Esophagus muscularis mucosa (tissue), 4 donors: ENCODE measurements around the gene FAM186B. TPM values are rescaled to one million over a fixed set of nuclear protein-coding genes. Genes with fewer than 3 reads are reported as not detected.

Source experiments
- DNase-seq: peaks from one replicate; pipeline ENCODE4 v3.0.0-alpha.2; 2017; ENCODE audit errors: extremely low spot score
- H3K27ac ChIP-seq, 4 donors: fragments of 200-600 bp; sonication (generic); replicated peaks in 1 of 4; 1 replicate in 3 of 4; 2 replicates in 1 of 4; pipeline ENCODE4 v1.5.1; 2016 to 2019; ENCODE audit warnings: mild to moderate bottlenecking in 1 of 4
- H3K27me3 ChIP-seq, 4 donors: fragments of 200-600 bp; sonication (generic); one replicate each; pipeline versions ENCODE4 v1.5.1 to v1.6.0; 2016 to 2019
- H3K36me3 ChIP-seq, 4 donors: fragments of 200-600 bp; sonication (generic); one replicate each; pipeline ENCODE4 v1.5.1; 2016 to 2019
- H3K4me1 ChIP-seq, 4 donors: fragments of 200-600 bp; sonication (generic); one replicate each; pipeline ENCODE4 v1.5.1; 2016 to 2019
- H3K4me3 ChIP-seq, 4 donors: fragments of 200-600 bp; sonication (generic); 1 replicate in 2 of 4; 2 replicates in 2 of 4; pipeline ENCODE4 v1.5.1; 2016 to 2019; ENCODE audit warnings: mild to moderate bottlenecking in 4 of 4, moderate library complexity in 1 of 4
- H3K9me3 ChIP-seq, 4 donors: fragments of 200-600 bp; sonication (generic); 1 replicate in 3 of 4; 2 replicates in 1 of 4; pipeline ENCODE4 v1.5.1; 2016 to 2019
- EP300 ChIP-seq: sonication (generic); formaldehyde crosslinking; IDR thresholded peaks from one replicate; pipeline ENCODE4 v1.6.1; 2017; ENCODE audit warnings: antibody characterized with exemption
- POLR2A ChIP-seq: fragments of 450-650 bp; IDR thresholded peaks from one replicate; pipeline ENCODE4 v1.6.1; 2017; ENCODE audit warnings: antibody characterized with exemption, moderate library complexity, mild to moderate bottlenecking, low read depth
- POLR2AphosphoS5 ChIP-seq, 2 donors: sonication (generic); formaldehyde crosslinking; IDR thresholded peaks; one replicate each; pipeline ENCODE4 v1.6.1; 2017; ENCODE audit warnings: antibody characterized with exemption in 2 of 2
- WGBS: methylation state at CpG from one replicate; pipeline ENCODE4 v1.1.5; 2018; 5-methylcytosine and 5-hydroxymethylcytosine counted together
- intact Hi-C: fragments of 100-400 bp; cut with DNase I; formaldehyde crosslinking; loops from one replicate; pipeline ENCODE4 v1.15.1; 2023
- total RNA-seq, 4 donors: library from RNA; depleted of rRNA; stranded (reverse); fragments of >200 nt; gene quantifications; one replicate each; pipeline versions ENCODE4 v1.1.0 to v1.2.1, GENCODE V29; 2016
- TF ChIP-seq, protein P1 (sequence below), 3 experiments: fragments of 200-600 bp in 2 of 3; fragments of 450-650 bp in 1 of 3; sonication (generic) in 2 of 3; IDR thresholded peaks; one replicate each; pipeline ENCODE4 v1.5.1; 2017 to 2019; ENCODE audit warnings: antibody characterized with exemption in 3 of 3, mild to moderate bottlenecking in 2 of 3, moderate library complexity in 1 of 3

The FAM186B gene
- total RNA-seq, 4 donors from 2014 or later: under 0.01 to 0.46 (median 0.21) TPM

DNA sequence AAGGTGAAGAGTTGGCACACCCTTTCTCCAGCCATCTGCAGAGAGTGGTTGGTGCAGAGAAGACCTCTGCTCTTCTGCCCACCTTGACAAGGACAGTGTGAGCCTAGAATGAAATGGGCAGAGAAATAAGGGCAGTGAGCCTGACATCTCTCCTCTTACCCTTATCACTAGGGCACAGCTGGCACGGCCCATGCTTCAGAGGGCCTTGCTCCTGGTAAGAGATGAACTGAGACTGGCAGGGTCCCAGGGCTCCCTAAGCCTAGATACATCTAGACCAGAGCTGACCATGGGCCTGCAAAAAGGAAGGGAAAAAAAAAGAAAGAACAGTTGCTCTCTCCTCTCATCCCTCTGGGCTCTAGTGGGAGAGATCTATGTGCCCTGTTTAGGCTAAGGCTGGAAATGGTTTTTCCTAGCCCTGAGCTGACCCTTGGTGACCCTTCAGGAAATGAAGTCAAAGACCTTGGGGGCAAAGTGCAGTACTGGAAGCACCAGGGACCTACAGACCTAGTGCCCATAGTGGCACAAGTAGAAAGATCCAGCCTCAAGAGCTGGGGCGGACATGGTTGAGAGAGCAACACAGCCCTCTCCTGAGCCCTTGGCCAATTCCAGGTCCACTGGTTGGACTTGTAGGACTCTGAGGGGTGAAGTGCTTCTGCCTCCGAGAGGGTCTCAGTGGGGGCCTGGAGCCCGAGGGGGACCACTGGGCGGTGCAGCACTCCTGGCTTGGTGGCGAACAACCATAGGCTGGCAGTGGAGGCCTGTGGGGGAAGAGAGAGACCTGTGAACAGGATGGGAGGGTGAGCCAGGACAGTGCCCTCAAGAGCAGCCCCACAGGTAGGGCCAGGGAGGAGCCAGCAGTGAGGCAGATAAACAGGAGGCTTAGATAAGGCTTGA lies 40.0 kb upstream of the FAM186B start:
- WGBS: 91% methylated on average over 6 of the region's 6 CpGs
- Histone ChIP-seq H3K9me3 (no peaks in the 10 kb centered on the region), H3K4me1 (peaks cover 29 to 45% (median 37%) of the 10 kb centered on the region in 4 donors), H3K4me3 (no peak overlapping the region), H3K27ac (no peak overlapping the region), H3K27me3 (no peaks in the 10 kb centered on the region), H3K36me3 (peaks cover 10 to 96% (median 94%) of the 10 kb centered on the region in 4 donors)
- intact Hi-C loops: no loop called here
- TF ChIP-seq, protein P1, sequence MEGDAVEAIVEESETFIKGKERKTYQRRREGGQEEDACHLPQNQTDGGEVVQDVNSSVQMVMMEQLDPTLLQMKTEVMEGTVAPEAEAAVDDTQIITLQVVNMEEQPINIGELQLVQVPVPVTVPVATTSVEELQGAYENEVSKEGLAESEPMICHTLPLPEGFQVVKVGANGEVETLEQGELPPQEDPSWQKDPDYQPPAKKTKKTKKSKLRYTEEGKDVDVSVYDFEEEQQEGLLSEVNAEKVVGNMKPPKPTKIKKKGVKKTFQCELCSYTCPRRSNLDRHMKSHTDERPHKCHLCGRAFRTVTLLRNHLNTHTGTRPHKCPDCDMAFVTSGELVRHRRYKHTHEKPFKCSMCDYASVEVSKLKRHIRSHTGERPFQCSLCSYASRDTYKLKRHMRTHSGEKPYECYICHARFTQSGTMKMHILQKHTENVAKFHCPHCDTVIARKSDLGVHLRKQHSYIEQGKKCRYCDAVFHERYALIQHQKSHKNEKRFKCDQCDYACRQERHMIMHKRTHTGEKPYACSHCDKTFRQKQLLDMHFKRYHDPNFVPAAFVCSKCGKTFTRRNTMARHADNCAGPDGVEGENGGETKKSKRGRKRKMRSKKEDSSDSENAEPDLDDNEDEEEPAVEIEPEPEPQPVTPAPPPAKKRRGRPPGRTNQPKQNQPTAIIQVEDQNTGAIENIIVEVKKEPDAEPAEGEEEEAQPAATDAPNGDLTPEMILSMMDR (IDR thresholded peaks at IDR 0.05): no peak
- TF ChIP-seq POLR2AphosphoS5 (IDR thresholded peaks at IDR 0.05) (no peak), EP300 (no peak), POLR2A (no peak)
- DNase-seq: no peak

- TF ChIP-seq POLR2AphosphoS5 (IDR thresholded peaks at IDR 0.05) (peak; percentile 34 to 53), POLR2A (no peak)
- TF ChIP-seq, protein P1 (IDR thresholded peaks at IDR 0.05): peak; percentile 89 to 97 (median 95)
- Histone ChIP-seq H3K27ac (peak overlapping the region in 1 of 4 donors; percentile 6), H3K4me1 (peaks cover 29 to 45% (median 37%) of the 10 kb centered on the region in 4 donors), H3K9me3 (no peaks in the 10 kb centered on the region), H3K27me3 (no peaks in the 10 kb centered on the region), H3K36me3 (peaks cover 7 to 94% (median 91%) of the 10 kb centered on the region in 4 donors), H3K4me3 (no peak overlapping the region)
- DNase-seq: peak; percentile 94
- 0% methylated on average over 2 of the region's 2 CpGs for WGBS
- intact Hi-C loops: loop anchor here (1.0 kb wide), 1 partner anchor 63 kb away; the partner anchor contains the start of gene FMNL3
Measured at GRCh38 chr12:49644620-49644994, 39.2 kb upstream of the FAM186B start.

GRCh38 chr12:49643961-49644619 lies 38.7 kb upstream of the FAM186B start:
- DNase-seq: no peak
- peak overlapping the region in 1 of 4 donors; percentile 6 for H3K27ac ChIP-seq
- H3K4me1 ChIP-seq: peaks cover 28 to 42% (median 37%) of the 10 kb centered on the region in 4 donors
- H3K4me3 ChIP-seq: no peak overlapping the region
- peaks cover 7 to 91% (median 87%) of the 10 kb centered on the region in 4 donors for H3K36me3 ChIP-seq
- intact Hi-C loops: loop anchor here (1.0 kb wide), 1 partner anchor 63 kb away; the partner anchor contains the start of gene FMNL3
- no peaks in the 10 kb centered on the region for H3K9me3 ChIP-seq
- WGBS: 76% methylated on average over 10 of the region's 10 CpGs
- no peak for TF ChIP-seq EP300
- no peaks in the 10 kb centered on the region for H3K27me3 ChIP-seq

DNA sequence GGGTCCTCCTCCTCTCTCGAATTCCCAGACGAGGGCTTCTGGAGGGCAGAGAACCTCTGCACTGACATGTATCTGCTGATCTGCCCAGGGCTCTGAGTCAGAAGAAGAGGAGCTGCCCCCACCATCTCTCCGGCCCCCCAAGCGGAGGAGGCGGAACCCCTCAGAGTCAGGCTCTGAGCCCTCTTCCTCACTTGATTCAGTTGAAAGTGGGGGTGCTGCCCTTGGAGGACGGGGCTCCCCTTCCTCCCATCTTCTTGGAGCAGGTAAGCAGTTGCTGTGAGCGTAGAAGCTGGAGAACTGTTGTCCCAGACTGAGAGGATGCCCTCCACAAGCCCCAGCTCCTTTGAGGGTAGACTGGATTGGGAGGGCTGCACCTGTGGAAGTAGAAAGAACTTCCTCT lies 37.7 kb upstream of the FAM186B start:
- H3K4me3 ChIP-seq: no peak overlapping the region
- H3K36me3 ChIP-seq: peaks cover 7 to 88% (median 80%) of the 10 kb centered on the region in 4 donors
- H3K9me3 ChIP-seq: no peaks in the 10 kb centered on the region
- H3K27ac ChIP-seq: no peak overlapping the region
- no peaks in the 10 kb centered on the region for H3K27me3 ChIP-seq
- TF ChIP-seq POLR2A: no peak
- no peak for TF ChIP-seq POLR2AphosphoS5 (IDR thresholded peaks at IDR 0.05)
- TF ChIP-seq, protein P1 (IDR thresholded peaks at IDR 0.05): no peak
- no peak for TF ChIP-seq EP300
- DNase-seq: no peak
- H3K4me1 ChIP-seq: peaks cover 19 to 34% (median 28%) of the 10 kb centered on the region in 4 donors
- 97% methylated on average over 6 of the region's 7 CpGs for WGBS
- intact Hi-C loops: no loop called here

GRCh38 chr12:49642370-49642802 lies 36.9 kb upstream of the FAM186B start:
- Histone ChIP-seq H3K27ac (no peak overlapping the region), H3K27me3 (no peaks in the 10 kb centered on the region), H3K36me3 (peaks cover 7 to 88% (median 77%) of the 10 kb centered on the region in 4 donors), H3K4me1 (peaks cover 14 to 29% (median 24%) of the 10 kb centered on the region in 4 donors), H3K9me3 (no peaks in the 10 kb centered on the region), H3K4me3 (no peak overlapping the region)
- WGBS: 87% methylated on average over 11 of the region's 11 CpGs
- intact Hi-C loops: no loop called here
- TF ChIP-seq EP300 (no peak), POLR2AphosphoS5 (IDR thresholded peaks at IDR 0.05) (no peak), POLR2A (no peak)
- TF ChIP-seq, protein P1 (IDR thresholded peaks at IDR 0.05): no peak
- no peak for DNase-seq
